Activated naive CD4-positive, alpha-beta T cell treated with anti-CD3 and anti-CD28 coated beads, Interleukin-2, amount 50 U/mL, for 16 hours (primary cell): ENCODE measurements around the gene CARMIL1.

ENCODE experiments used
- DNase-seq: peaks from one replicate; pipeline ENCODE4 v3.0.0-alpha.2; 2020

Gene CARMIL1

GRCh38 chr6:25278914-25279747 is at the start of gene CARMIL1:
Gene CARMIL1, plus strand, starts transcription at chr6:25279374. Its CDS starts 422 bp downstream, at chr6:25279796.
- peak; percentile 68 for DNase-seq

- DNase-seq = no peak
These were observed 49.4 kb upstream of the CARMIL1 start for GRCh38 chr6:25229671-25230321.

GRCh38 chr6:25232479-25232878 is 46.7 kb upstream of the CARMIL1 start:
- no peak for DNase-seq

- no peak for DNase-seq
These were observed 45.9 kb upstream of the CARMIL1 start for GRCh38 chr6:25233226-25233625.

- no peak for DNase-seq
These were observed 41.6 kb upstream of the CARMIL1 start for GRCh38 chr6:25237579-25237978.

- DNase-seq = no peak
These were observed 40.1 kb upstream of the CARMIL1 start for GRCh38 chr6:25239059-25239458.

- no peak for DNase-seq
These were observed 39.7 kb upstream of the CARMIL1 start for GRCh38 chr6:25239498-25239897.

GRCh38 chr6:25242567-25242966 is 36.6 kb upstream of the CARMIL1 start:
- no peak for DNase-seq

GRCh38 chr6:25244865-25245264 is 34.3 kb upstream of the CARMIL1 start:
- no peak for DNase-seq

- DNase-seq = no peak
These were observed 31.1 kb upstream of the CARMIL1 start for GRCh38 chr6:25248123-25248522.

GRCh38 chr6:25249133-25249532 is 30.0 kb upstream of the CARMIL1 start:
- no peak for DNase-seq

- DNase-seq = peak; percentile 14
These were observed 28.3 kb upstream of the CARMIL1 start for GRCh38 chr6:25250878-25251277.

GRCh38 chr6:25251426-25251825 is 27.7 kb upstream of the CARMIL1 start:
- DNase-seq = no peak

- DNase-seq = no peak
These were observed 25.8 kb upstream of the CARMIL1 start for GRCh38 chr6:25253351-25253750.

- no peak for DNase-seq
These were observed 24.5 kb upstream of the CARMIL1 start for GRCh38 chr6:25254671-25255070.

GRCh38 chr6:25257686-25258348 is 21.4 kb upstream of the CARMIL1 start:
- DNase-seq = no peak

- DNase-seq = no peak
These were observed 19.4 kb upstream of the CARMIL1 start for GRCh38 chr6:25259756-25260155.

- DNase-seq = no peak
These were observed 15.5 kb upstream of the CARMIL1 start for GRCh38 chr6:25263657-25264056.

GRCh38 chr6:25266456-25267100 is 12.6 kb upstream of the CARMIL1 start:
- no peak for DNase-seq

GRCh38 chr6:25267662-25268061 is 11.5 kb upstream of the CARMIL1 start:
- DNase-seq = no peak

GRCh38 chr6:25270559-25270958 is 8.6 kb upstream of the CARMIL1 start:
- no peak for DNase-seq

- DNase-seq = no peak
These were observed 3.7 kb upstream of the CARMIL1 start for GRCh38 chr6:25275436-25275835.

- no peak for DNase-seq
These were observed 1.8 kb upstream of the CARMIL1 start for GRCh38 chr6:25277386-25277785.
